Mucosa of stomach (tissue), 1 donor: Measurements from ENCODE around the gene DENND5A.
"Not testable (repeated sequence)": the region's sequence is repeated elsewhere in the genome, so short reads cannot be mapped to it uniquely, and the experiment has no call there.

ENCODE experiments used
- H3K27me3 ChIP-seq: one replicate; pipeline ENCODE4 v1.7.0; 2013; ENCODE audit warnings: mild to moderate bottlenecking, low read length; ENCODE audit not compliant: control insufficient read depth, insufficient read depth
- H3K36me3 ChIP-seq: one replicate; pipeline ENCODE4 v1.7.0; 2013; ENCODE audit warnings: low read length; ENCODE audit not compliant: control insufficient read depth, insufficient read depth
- H3K4me1 ChIP-seq: one replicate; pipeline ENCODE4 v1.7.0; 2013; ENCODE audit warnings: mild to moderate bottlenecking, low read length; ENCODE audit not compliant: control insufficient read depth, insufficient read depth
- H3K4me3 ChIP-seq: one replicate; pipeline ENCODE4 v1.7.0; 2013; ENCODE audit warnings: low read length
- H3K9ac ChIP-seq: one replicate; pipeline ENCODE4 v1.7.0; 2013; ENCODE audit warnings: mild to moderate bottlenecking, low read length, moderate library complexity
- H3K9me3 ChIP-seq: one replicate; pipeline ENCODE4 v1.7.0; 2013; ENCODE audit warnings: mild to moderate bottlenecking, low read length, moderate library complexity; ENCODE audit not compliant: control insufficient read depth
- donor health status: Pancreatic carcinoma.

Gene DENND5A

GRCh38 chr11:9259981-9260837 is 4.9 kb downstream of the DENND5A start:
- H3K9me3 ChIP-seq = no peaks in the 10 kb centered on the region
- H3K27me3 ChIP-seq = peaks cover 9% of the 10 kb centered on the region
- no peak overlapping the region for H3K4me3 ChIP-seq
- H3K4me1 ChIP-seq = no peaks in the 10 kb centered on the region
- H3K36me3 ChIP-seq = no peaks in the 10 kb centered on the region
- no peak overlapping the region for H3K9ac ChIP-seq

DNA sequence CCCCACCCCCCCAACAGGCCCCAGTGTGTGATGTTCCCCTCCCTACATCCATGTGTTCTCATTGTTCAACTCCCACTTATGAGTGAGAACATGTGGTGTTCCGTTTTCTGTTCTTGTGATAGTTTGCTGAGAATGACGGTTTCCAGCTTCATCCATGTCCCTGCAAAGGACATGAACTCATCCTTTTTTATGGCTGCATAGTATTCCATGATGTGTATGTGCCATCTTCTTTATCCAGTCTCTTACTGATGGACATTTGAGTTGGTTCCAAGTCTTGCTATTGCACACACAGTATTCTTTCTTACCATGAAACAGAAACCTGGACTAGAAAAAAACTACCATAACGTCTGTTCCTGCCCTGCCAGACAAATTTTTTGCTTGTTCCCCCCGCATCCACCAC is 6.9 kb downstream of the DENND5A start:
- H3K4me1 ChIP-seq, H3K4me3 ChIP-seq, H3K36me3 ChIP-seq, H3K27me3 ChIP-seq, H3K9me3 ChIP-seq, H3K9ac ChIP-seq: not testable (repeated sequence)

- Histone ChIP-seq H3K4me3 (no peak overlapping the region), H3K9me3 (no peaks in the 10 kb centered on the region), H3K9ac (no peak overlapping the region), H3K36me3 (no peaks in the 10 kb centered on the region), H3K27me3 (no peaks in the 10 kb centered on the region), H3K4me1 (no peaks in the 10 kb centered on the region)
Measured at GRCh38 chr11:9254416-9254815, 10.7 kb downstream of the DENND5A start.

DNA sequence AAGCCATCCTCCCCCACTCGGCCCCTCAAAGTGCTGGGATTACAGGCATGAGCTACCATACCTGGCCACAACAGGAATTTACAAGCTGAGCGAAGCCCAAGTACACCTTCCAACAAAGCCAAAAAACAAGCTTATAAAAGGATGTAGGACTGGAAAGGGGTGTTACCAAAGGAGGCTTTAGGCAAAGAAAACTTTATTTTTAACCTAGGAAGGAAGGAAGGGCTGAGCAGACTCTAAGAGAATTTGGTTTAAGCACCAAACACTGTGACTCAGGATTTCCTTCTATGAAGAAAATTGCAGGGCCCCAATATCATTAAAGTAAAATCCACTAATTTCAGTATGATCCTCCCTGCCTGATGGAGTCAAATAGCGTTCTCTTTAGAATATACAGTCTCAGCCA is 12.1 kb downstream of the DENND5A start:
- H3K4me1 ChIP-seq = no peaks in the 10 kb centered on the region
- H3K9ac ChIP-seq = no peak overlapping the region
- H3K36me3 ChIP-seq = no peaks in the 10 kb centered on the region
- no peaks in the 10 kb centered on the region for H3K9me3 ChIP-seq
- no peaks in the 10 kb centered on the region for H3K27me3 ChIP-seq
- H3K4me3 ChIP-seq = no peak overlapping the region

DNA sequence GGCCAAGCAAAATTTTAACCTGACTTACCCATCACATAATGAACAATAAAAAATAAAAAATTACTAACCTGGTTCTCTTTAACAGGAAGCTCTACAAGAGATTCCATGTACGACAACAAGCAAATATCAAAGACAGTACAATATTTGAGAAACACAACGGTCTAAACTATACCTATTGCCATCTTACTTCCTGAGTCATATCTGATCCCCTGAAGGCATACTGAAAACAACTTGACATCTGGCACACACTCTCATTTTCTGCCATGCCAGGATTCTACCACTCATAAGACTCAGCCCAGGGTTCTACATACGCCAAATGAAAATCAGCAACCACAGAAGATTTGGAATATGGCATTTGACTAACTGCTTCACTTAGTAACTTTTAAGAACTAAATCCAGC is 13.8 kb downstream of the DENND5A start:
- Histone ChIP-seq H3K36me3 (no peaks in the 10 kb centered on the region), H3K9ac (no peak overlapping the region), H3K4me3 (no peak overlapping the region), H3K9me3 (no peaks in the 10 kb centered on the region), H3K4me1 (no peaks in the 10 kb centered on the region), H3K27me3 (no peaks in the 10 kb centered on the region)

DNA sequence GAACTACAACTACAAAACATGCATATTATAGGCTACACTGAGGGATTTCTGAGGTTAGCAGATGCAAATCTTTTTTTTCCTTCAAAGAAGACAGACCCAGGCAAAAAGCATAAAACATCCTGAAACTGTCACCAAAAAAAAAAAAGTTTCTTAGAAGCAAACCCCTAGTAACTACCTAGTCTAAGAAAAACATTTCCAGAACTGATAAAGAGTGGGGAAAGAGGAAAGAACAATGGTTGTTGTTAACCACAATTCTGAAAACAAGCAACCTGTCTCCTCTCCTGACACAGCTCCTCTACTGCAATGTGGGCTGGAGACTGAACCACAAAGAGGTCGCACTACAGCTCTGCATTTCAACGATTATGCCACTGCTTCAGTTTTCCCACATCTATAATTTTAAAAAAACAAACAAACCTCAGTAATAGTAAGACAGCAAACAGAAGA is 15.0 kb downstream of the DENND5A start:
- H3K9ac ChIP-seq = no peak overlapping the region
- no peaks in the 10 kb centered on the region for H3K36me3 ChIP-seq
- no peaks in the 10 kb centered on the region for H3K9me3 ChIP-seq
- H3K4me3 ChIP-seq = no peak overlapping the region
- H3K27me3 ChIP-seq = no peaks in the 10 kb centered on the region
- H3K4me1 ChIP-seq = no peaks in the 10 kb centered on the region

- no peaks in the 10 kb centered on the region for H3K9me3 ChIP-seq
- no peaks in the 10 kb centered on the region for H3K27me3 ChIP-seq
- H3K9ac ChIP-seq = no peak overlapping the region
- no peak overlapping the region for H3K4me3 ChIP-seq
- H3K4me1 ChIP-seq = no peaks in the 10 kb centered on the region
- H3K36me3 ChIP-seq = no peaks in the 10 kb centered on the region
Measured at GRCh38 chr11:9249252-9249651, 15.9 kb downstream of the DENND5A start.

DNA sequence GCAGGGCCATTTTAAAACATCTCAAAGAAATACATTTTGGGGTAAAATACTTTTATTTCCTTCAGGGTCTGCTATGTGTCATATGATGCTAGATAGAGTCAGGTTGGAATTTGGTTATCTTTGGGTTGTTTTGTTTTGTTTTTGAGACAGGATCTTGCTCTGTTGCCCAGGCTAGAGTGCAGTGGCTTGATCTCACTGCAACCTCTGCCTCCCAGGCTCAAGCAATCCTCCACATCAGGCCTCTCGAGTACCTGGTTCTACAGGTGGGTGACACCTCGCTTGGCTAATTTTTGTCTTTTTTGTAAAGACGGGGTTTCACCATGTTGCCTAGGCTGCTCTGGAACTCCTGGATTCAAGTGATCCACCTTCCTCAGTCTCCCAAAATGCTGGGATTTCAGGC is 17.3 kb downstream of the DENND5A start:
- H3K4me1 ChIP-seq = no peaks in the 10 kb centered on the region
- H3K36me3 ChIP-seq = no peaks in the 10 kb centered on the region
- H3K9me3 ChIP-seq = no peaks in the 10 kb centered on the region
- H3K9ac ChIP-seq = no peak overlapping the region
- H3K4me3 ChIP-seq = no peak overlapping the region
- H3K27me3 ChIP-seq = no peaks in the 10 kb centered on the region

DNA sequence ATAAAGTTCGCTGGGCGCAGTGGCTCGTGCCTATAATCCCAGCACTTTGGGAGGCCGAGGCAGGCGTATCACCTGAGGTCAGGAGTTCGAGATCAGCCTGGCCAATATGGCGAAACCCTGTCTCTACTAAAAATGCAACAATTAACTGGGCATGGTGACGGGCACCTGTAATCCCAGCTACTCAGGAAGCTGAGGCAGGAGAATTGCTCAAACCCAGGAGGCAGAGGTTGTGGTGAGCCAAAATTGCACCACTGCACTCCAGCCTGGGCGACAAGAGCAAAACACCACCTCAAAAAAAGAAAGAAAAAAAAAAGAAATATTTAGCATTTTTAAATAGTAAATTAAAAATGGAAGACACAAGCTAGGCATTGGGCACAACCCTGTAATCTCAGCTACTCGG is 28.9 kb downstream of the DENND5A start:
- not testable (repeated sequence) for H3K4me3 ChIP-seq, H3K4me1 ChIP-seq, H3K9me3 ChIP-seq, H3K9ac ChIP-seq, H3K36me3 ChIP-seq, H3K27me3 ChIP-seq

GRCh38 chr11:9232482-9232881 is 32.7 kb downstream of the DENND5A start:
- no peak overlapping the region for H3K4me3 ChIP-seq
- H3K9ac ChIP-seq = no peak overlapping the region
- no peaks in the 10 kb centered on the region for H3K36me3 ChIP-seq
- no peaks in the 10 kb centered on the region for H3K9me3 ChIP-seq
- H3K27me3 ChIP-seq = no peaks in the 10 kb centered on the region
- H3K4me1 ChIP-seq = no peaks in the 10 kb centered on the region

DNA sequence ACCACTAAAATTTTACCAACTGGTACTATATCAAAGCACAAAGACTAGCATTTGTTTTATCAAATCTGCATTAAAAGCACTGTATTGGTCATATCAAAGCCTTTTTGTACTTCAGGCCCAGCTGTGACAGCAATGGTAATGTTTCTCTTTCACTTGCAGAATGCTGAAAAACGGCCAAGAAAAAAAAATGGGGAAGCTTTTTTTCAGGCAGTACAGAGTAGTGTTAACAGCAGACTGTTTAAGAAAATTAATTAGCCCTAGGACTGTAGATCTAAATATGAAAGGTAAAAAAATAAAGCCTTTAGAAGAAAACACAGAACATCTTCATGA is 33.3 kb downstream of the DENND5A start:
- Histone ChIP-seq H3K36me3 (no peaks in the 10 kb centered on the region), H3K4me3 (no peak overlapping the region), H3K27me3 (no peaks in the 10 kb centered on the region), H3K9me3 (no peaks in the 10 kb centered on the region), H3K4me1 (no peaks in the 10 kb centered on the region), H3K9ac (no peak overlapping the region)

- H3K27me3 ChIP-seq = no peaks in the 10 kb centered on the region
- H3K9me3 ChIP-seq = no peaks in the 10 kb centered on the region
- H3K36me3 ChIP-seq = no peaks in the 10 kb centered on the region
- no peaks in the 10 kb centered on the region for H3K4me1 ChIP-seq
- no peak overlapping the region for H3K9ac ChIP-seq
- H3K4me3 ChIP-seq = no peak overlapping the region
Measured at GRCh38 chr11:9230296-9230695, 34.9 kb downstream of the DENND5A start.

GRCh38 chr11:9228091-9228490 is 37.1 kb downstream of the DENND5A start:
- Histone ChIP-seq H3K9ac (no peak overlapping the region), H3K27me3 (no peaks in the 10 kb centered on the region), H3K4me3 (no peak overlapping the region), H3K36me3 (no peaks in the 10 kb centered on the region), H3K9me3 (no peaks in the 10 kb centered on the region), H3K4me1 (no peaks in the 10 kb centered on the region)
